ENCODE data around the gene UCN2.

GRCh38 chr3:48587686-48588085, 24.1 kb upstream of the UCN2 start:
- TF ChIP-seq CTCF (IDR thresholded peaks at IDR 0.05) (no peak), SIN3A (IDR thresholded peaks at IDR 0.05; ENCODE audit: borderline replicate concordance, insufficient read depth, low read depth, low read length) (no peak), POLR2AphosphoS5 (IDR thresholded peaks at IDR 0.05; ENCODE audit: low read depth, low read length) (no peak), REST (IDR thresholded peaks at IDR 0.05; ENCODE audit: insufficient read depth in 1 of 2, low read depth in 2 of 2, low read length in 1 of 2) (no peak)
